T-helper 2 cell treated with Interferon-gamma antibody and Interleukin-4, amounts not matched to agents 5 μg/mL and 100 μg/mL, for 36 hours (primary cell): Measurements from ENCODE around the gene DROSHA.
"Not testable (repeated sequence)": the region's sequence is repeated elsewhere in the genome, so short reads cannot be mapped to it uniquely, and the experiment has no call there.

Source experiments
- DNase-seq: peaks from one replicate; pipeline ENCODE4 v3.0.0; 2021; ENCODE audit warnings: low spot score
- H3K27ac Mint-ChIP-seq: one replicate; pipeline ENCODE4 v1.8.0; 2021; ENCODE audit warnings: mild to moderate bottlenecking, mixed read lengths
- H3K27me3 Mint-ChIP-seq: one replicate; pipeline ENCODE4 v1.8.0; 2021; ENCODE audit warnings: low read depth, mixed read lengths
- H3K36me3 Mint-ChIP-seq: one replicate; pipeline ENCODE4 v1.8.0; 2021; ENCODE audit warnings: low read depth, mixed read lengths
- H3K4me1 Mint-ChIP-seq: one replicate; pipeline ENCODE4 v1.8.0; 2021; ENCODE audit warnings: low read depth, mixed read lengths
- H3K4me3 Mint-ChIP-seq: one replicate; pipeline ENCODE4 v1.8.0; 2022; ENCODE audit warnings: mild to moderate bottlenecking, moderate library complexity, mixed read lengths
- H3K9me3 Mint-ChIP-seq: one replicate; pipeline ENCODE4 v1.8.0; 2021; ENCODE audit warnings: mixed read lengths

Gene DROSHA

GRCh38 chr5:31361704-31362528 is 170.0 kb downstream of the DROSHA start:
- not testable (repeated sequence) for H3K9me3 Mint-ChIP-seq, H3K4me3 Mint-ChIP-seq, H3K27me3 Mint-ChIP-seq, H3K27ac Mint-ChIP-seq, H3K4me1 Mint-ChIP-seq, H3K36me3 Mint-ChIP-seq, DNase-seq

GRCh38 chr5:31361234-31361633 is 170.7 kb downstream of the DROSHA start:
- no peak overlapping the region for H3K27ac Mint-ChIP-seq
- DNase-seq = no peak
- H3K4me3 Mint-ChIP-seq = no peak overlapping the region
- no peaks in the 10 kb centered on the region for H3K36me3 Mint-ChIP-seq
- peaks cover 4% of the 10 kb centered on the region for H3K9me3 Mint-ChIP-seq
- H3K27me3 Mint-ChIP-seq = no peaks in the 10 kb centered on the region
- no peaks in the 10 kb centered on the region for H3K4me1 Mint-ChIP-seq

- no peak overlapping the region for H3K4me3 Mint-ChIP-seq
- H3K9me3 Mint-ChIP-seq = peaks cover 2% of the 10 kb centered on the region
- H3K4me1 Mint-ChIP-seq = no peaks in the 10 kb centered on the region
- no peaks in the 10 kb centered on the region for H3K36me3 Mint-ChIP-seq
- H3K27ac Mint-ChIP-seq = no peak overlapping the region
- no peaks in the 10 kb centered on the region for H3K27me3 Mint-ChIP-seq
- DNase-seq = no peak
Observed at GRCh38 chr5:31359839-31360238, 172.1 kb downstream of the DROSHA start.

- no peaks in the 10 kb centered on the region for H3K36me3 Mint-ChIP-seq
- DNase-seq = no peak
- no peaks in the 10 kb centered on the region for H3K9me3 Mint-ChIP-seq
- no peak overlapping the region for H3K4me3 Mint-ChIP-seq
- no peak overlapping the region for H3K27ac Mint-ChIP-seq
- H3K4me1 Mint-ChIP-seq = no peaks in the 10 kb centered on the region
- no peaks in the 10 kb centered on the region for H3K27me3 Mint-ChIP-seq
Observed at GRCh38 chr5:31357038-31357437, 174.9 kb downstream of the DROSHA start.

GRCh38 chr5:31355337-31355736 is 176.6 kb downstream of the DROSHA start:
- Mint-ChIP-seq H3K36me3 (no peaks in the 10 kb centered on the region), H3K9me3 (no peaks in the 10 kb centered on the region), H3K4me3 (no peak overlapping the region), H3K27me3 (no peaks in the 10 kb centered on the region), H3K27ac (no peak overlapping the region), H3K4me1 (no peaks in the 10 kb centered on the region)
- no peak for DNase-seq
